ENCODE results near the gene USP5. TPM values are rescaled to one million over a fixed set of nuclear protein-coding genes. Genes with fewer than 3 reads are reported as not detected.
"Not testable (repeated sequence)": the region's sequence is repeated elsewhere in the genome, so short reads cannot be mapped to it uniquely, and the experiment has no call there.

The USP5 gene
- total and polyA plus RNA-seq, 2 experiments from 2014 or later: 61.6 to 78.9 TPM

DNA sequence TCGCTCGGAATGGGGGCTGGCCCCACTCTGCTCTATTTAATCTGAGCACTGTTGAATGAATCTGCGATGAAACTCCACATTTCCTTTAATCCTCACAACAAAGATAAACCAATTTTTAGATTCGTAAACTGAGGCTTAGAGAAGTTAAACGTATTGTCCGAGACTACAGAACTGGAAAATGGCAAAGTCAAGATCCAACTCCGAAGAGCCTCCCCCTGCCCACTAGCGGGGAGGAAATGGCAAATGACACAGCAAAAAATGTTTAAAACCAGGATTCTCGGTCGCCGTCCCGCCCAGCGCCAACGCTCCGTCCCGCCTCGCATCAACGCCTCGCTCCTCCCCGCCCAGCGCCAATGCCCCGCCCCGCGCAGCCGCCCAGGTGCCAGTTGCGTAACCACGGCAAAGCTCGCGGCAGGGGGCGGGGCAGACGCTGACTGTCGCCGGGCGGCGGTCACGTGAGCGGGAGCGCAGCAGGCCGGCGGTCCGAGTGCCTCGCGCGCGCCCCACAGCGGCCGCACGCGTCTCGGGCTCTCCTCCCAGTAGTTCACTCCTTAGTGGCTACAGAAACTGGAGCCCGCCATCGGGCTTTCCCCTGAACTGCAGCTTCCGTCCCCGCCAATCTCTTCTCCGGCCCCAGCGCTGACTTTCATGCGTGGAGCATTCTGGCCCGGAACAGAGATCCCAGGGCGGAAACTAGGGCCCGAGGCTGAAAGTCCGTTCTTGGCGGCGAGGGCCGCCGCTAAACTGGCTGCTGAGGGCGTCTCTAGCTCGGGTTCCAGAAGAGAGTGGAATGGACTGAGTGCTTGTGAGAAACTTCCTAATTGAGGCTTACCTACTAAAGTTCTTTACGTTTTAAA lies 39.1 kb downstream of the USP5 start:
- no peak for TF ChIP-seq EZH2 (IDR thresholded peaks at IDR 0.05; ENCODE audit: borderline replicate concordance)
- TF ChIP-seq, protein P1, sequence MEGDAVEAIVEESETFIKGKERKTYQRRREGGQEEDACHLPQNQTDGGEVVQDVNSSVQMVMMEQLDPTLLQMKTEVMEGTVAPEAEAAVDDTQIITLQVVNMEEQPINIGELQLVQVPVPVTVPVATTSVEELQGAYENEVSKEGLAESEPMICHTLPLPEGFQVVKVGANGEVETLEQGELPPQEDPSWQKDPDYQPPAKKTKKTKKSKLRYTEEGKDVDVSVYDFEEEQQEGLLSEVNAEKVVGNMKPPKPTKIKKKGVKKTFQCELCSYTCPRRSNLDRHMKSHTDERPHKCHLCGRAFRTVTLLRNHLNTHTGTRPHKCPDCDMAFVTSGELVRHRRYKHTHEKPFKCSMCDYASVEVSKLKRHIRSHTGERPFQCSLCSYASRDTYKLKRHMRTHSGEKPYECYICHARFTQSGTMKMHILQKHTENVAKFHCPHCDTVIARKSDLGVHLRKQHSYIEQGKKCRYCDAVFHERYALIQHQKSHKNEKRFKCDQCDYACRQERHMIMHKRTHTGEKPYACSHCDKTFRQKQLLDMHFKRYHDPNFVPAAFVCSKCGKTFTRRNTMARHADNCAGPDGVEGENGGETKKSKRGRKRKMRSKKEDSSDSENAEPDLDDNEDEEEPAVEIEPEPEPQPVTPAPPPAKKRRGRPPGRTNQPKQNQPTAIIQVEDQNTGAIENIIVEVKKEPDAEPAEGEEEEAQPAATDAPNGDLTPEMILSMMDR (IDR thresholded peaks at IDR 0.05; ENCODE audit: poor library complexity): peak; percentile 85
- H3K4me2 ChIP-seq: peak overlapping the region; percentile 81
- H3K27me3 ChIP-seq: no peaks in the 10 kb centered on the region
- peak; percentile 99 for DNase-seq (ENCODE audit: low spot score)
- peaks cover 15% of the 10 kb centered on the region for H3K4me1 ChIP-seq (ENCODE audit: insufficient read depth)
- H3K4me3 ChIP-seq: peak overlapping the region; percentile 32
- no peaks in the 10 kb centered on the region for H3K36me3 ChIP-seq (replicated peaks; ENCODE audit: insufficient read depth, low read depth)
- H3K9me3 ChIP-seq (ENCODE audit: low read depth): no peaks in the 10 kb centered on the region
- peaks cover 9% of the 10 kb centered on the region for H3K79me2 ChIP-seq
- H3K9me2 ChIP-seq (replicated peaks; ENCODE audit: insufficient read depth): no peaks in the 10 kb centered on the region
- peak overlapping the region; percentile 96 for H3K27ac ChIP-seq
- 5% methylated on average over 68 of the region's 68 CpGs for WGBS (ENCODE audit: low lambda C conversion rate, missing lambda C conversion rate)
- no peaks in the 10 kb centered on the region for H4K20me1 ChIP-seq (ENCODE audit: insufficient read depth, poor library complexity, severe bottlenecking)
- peak overlapping the region; percentile 90 for H2AFZ ChIP-seq

DNA sequence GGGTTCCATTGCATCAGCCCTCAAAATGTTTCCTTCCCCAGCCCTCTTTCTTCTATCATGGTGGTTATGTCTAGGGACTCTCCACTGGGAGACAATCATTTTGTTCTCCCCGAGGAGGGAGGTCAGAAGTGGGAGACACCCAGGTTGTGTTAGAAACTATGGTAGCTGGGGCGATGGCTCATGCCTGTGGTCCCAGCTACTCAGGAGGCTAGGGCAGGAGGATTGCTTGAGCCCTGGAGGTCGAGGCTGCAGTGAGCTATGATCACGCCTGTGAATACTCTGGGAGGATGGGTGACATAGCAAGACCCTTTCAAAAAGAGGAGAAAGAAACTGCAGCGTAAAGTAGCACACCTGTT lies 39.7 kb downstream of the USP5 start:
- no peak for DNase-seq (ENCODE audit: low spot score)
- peaks cover 15% of the 10 kb centered on the region for H3K4me1 ChIP-seq (ENCODE audit: insufficient read depth)
- no peaks in the 10 kb centered on the region for H4K20me1 ChIP-seq (ENCODE audit: insufficient read depth, poor library complexity, severe bottlenecking)
- peak overlapping the region; percentile 90 for H2AFZ ChIP-seq
- H3K4me3 ChIP-seq: peak overlapping the region; percentile 32
- 98% methylated on average over 5 of the region's 5 CpGs for WGBS (ENCODE audit: low lambda C conversion rate, missing lambda C conversion rate)
- H3K9me2 ChIP-seq (replicated peaks; ENCODE audit: insufficient read depth): no peaks in the 10 kb centered on the region
- H3K4me2 ChIP-seq: peak overlapping the region; percentile 81
- H3K79me2 ChIP-seq: peaks cover 9% of the 10 kb centered on the region
- TF ChIP-seq EZH2 (IDR thresholded peaks at IDR 0.05; ENCODE audit: borderline replicate concordance) (no peak), EZH2phosphoT487 (IDR thresholded peaks at IDR 0.05; ENCODE audit: low read depth, severe bottlenecking, unreplicated experiment) (no peak)
- TF ChIP-seq, protein P1 (IDR thresholded peaks at IDR 0.05; ENCODE audit: poor library complexity): no peak
- no peaks in the 10 kb centered on the region for H3K9me3 ChIP-seq (ENCODE audit: low read depth)
- H3K36me3 ChIP-seq (replicated peaks; ENCODE audit: insufficient read depth, low read depth): no peaks in the 10 kb centered on the region
- H3K27ac ChIP-seq: peak overlapping the region; percentile 96
- no peaks in the 10 kb centered on the region for H3K27me3 ChIP-seq

DNA sequence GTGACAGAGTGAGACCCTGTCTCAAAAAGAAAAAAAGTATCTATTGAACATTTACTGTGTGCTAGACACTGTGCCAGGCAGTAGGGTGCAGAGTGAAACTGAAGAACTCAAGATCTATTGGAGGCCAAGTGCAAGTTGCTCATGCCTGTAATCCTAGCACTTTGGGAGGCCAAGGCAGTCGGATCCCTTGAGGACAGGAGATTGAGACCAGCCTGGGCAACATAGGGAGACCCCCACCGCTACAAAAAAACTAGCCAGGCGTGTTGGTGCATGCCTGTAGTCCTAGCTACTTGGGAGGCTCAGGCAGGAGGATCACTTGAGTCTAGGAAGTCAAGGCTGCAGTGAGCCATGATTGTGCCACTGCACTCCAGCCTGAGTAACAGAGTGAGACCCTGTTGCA lies 40.7 kb downstream of the USP5 start:
- not testable (repeated sequence) for H3K4me3 ChIP-seq; H3K4me1 ChIP-seq (ENCODE audit: insufficient read depth); H4K20me1 ChIP-seq (ENCODE audit: insufficient read depth, poor library complexity, severe bottlenecking); H3K9me2 ChIP-seq (replicated peaks; ENCODE audit: insufficient read depth); H3K27ac ChIP-seq; H3K9me3 ChIP-seq (ENCODE audit: low read depth); H2AFZ ChIP-seq; DNase-seq (ENCODE audit: low spot score); H3K4me2 ChIP-seq; H3K36me3 ChIP-seq (replicated peaks; ENCODE audit: insufficient read depth, low read depth); H3K79me2 ChIP-seq; H3K27me3 ChIP-seq
- 90% methylated on average over 3 of the region's 3 CpGs for WGBS (ENCODE audit: low lambda C conversion rate, missing lambda C conversion rate)

DNA sequence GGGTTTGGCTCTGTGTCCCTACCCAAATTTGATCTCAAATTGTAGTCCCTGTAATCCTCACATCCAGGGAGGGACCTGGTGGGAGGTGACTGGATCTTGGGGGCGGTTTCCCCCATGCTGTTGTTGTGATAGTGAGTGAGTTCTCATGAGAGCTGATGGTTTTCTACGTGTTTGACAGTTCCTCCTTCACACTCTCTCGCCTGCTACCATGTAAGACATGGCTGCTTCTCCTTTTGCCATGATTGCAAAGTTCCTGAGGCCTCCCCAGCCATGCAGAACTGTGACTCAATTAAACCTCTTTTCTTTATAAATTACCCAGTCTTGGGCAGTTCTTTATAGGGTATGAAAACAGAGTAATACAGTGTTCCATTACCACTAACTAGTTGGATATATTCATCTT lies 42.4 kb downstream of the USP5 start:
- no peaks in the 10 kb centered on the region for H3K27me3 ChIP-seq
- no peak overlapping the region for H3K4me2 ChIP-seq
- TF ChIP-seq, protein P1 (IDR thresholded peaks at IDR 0.05; ENCODE audit: poor library complexity): no peak
- TF ChIP-seq EZH2 (IDR thresholded peaks at IDR 0.05; ENCODE audit: borderline replicate concordance) (no peak), EZH2phosphoT487 (IDR thresholded peaks at IDR 0.05; ENCODE audit: low read depth, severe bottlenecking, unreplicated experiment) (no peak)
- H3K4me1 ChIP-seq (ENCODE audit: insufficient read depth): peaks cover 4% of the 10 kb centered on the region
- peaks cover 9% of the 10 kb centered on the region for H3K79me2 ChIP-seq
- H2AFZ ChIP-seq: no peak overlapping the region
- no peaks in the 10 kb centered on the region for H3K36me3 ChIP-seq (replicated peaks; ENCODE audit: insufficient read depth, low read depth)
- no peak overlapping the region for H3K4me3 ChIP-seq
- H3K27ac ChIP-seq: no peak overlapping the region
- WGBS (ENCODE audit: low lambda C conversion rate, missing lambda C conversion rate): 94% methylated on average over 3 of the region's 3 CpGs
- H3K9me3 ChIP-seq (ENCODE audit: low read depth): no peaks in the 10 kb centered on the region
- no peaks in the 10 kb centered on the region for H3K9me2 ChIP-seq (replicated peaks; ENCODE audit: insufficient read depth)
- H4K20me1 ChIP-seq (ENCODE audit: insufficient read depth, poor library complexity, severe bottlenecking): no peaks in the 10 kb centered on the region
- no peak for DNase-seq (ENCODE audit: low spot score)

Measured in hepatocyte (in vitro differentiated cells).